WERI-Rb-1 (cell line): ENCODE data around the gene CLIC5.

Experiments
- DNase-seq: peaks from one replicate; pipeline ENCODE4 v3.0.0-alpha.2; 2020
- H3K27ac ChIP-seq: fragments of 250-450 bp; sonication (Bioruptor Pico); 2 replicates; pipeline ENCODE4 v1.5.1; 2020; ENCODE audit warnings: mild to moderate bottlenecking, moderate library complexity
- H3K27me3 ChIP-seq: fragments of 250-450 bp; sonication (Bioruptor Pico); 2 replicates; pipeline ENCODE4 v1.5.1; 2021; ENCODE audit warnings: mild to moderate bottlenecking, low read depth, moderate library complexity; ENCODE audit not compliant: insufficient read depth, severe bottlenecking
- H3K36me3 ChIP-seq: fragments of 250-450 bp; sonication (Bioruptor Pico); 2 replicates; pipeline ENCODE4 v1.5.1; 2020; ENCODE audit warnings: mild to moderate bottlenecking, moderate library complexity
- H3K4me3 ChIP-seq: 2 replicates; pipeline ENCODE4 v1.5.1; 2011; ENCODE audit warnings: low read depth, mild to moderate bottlenecking, control low read depth, low read length
- H3K9me3 ChIP-seq: fragments of 250-450 bp; sonication (Bioruptor Pico); 2 replicates; pipeline ENCODE4 v1.5.1; 2021; ENCODE audit warnings: mild to moderate bottlenecking, moderate library complexity; ENCODE audit not compliant: severe bottlenecking
- CTCF ChIP-seq: IDR thresholded peaks from 2 replicates; pipeline ENCODE4 v1.5.1; 2011; ENCODE audit warnings: low read depth, mild to moderate bottlenecking, control low read depth, inconsistent platforms, low read length

The CLIC5 gene

DNA sequence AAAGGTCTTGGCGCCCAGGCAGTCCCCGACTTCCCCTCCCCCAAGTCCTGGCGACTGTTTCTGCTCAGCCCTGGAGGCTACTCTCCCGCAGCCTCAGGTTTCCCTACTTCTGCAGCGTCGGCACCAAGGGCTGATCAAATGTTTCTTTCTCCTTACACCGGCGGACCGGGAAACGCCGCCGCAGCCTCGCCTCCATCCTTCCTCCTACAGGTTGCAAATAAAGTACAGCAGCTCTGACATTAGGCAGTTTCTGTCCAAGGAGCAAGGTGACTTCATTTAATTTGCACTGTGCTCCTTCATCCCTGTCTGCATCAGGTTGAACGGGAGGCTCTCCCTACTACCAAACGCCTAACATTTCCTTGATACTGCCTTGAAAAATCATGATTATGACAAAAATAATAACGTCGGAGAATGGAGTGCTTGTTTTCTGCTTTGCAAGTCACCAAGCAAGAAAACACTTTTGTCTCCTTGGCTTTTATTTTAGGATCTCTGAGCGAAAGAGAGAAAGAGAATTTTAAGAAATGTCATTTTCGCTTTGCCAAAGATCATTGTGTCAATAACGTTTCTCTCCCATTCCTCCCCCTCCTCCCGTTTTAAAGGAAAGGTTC is 1.0 kb downstream of the CLIC5 start:
- H3K27me3 ChIP-seq, result peaks cover 21% of the 10 kb centered on the region
- H3K9me3 ChIP-seq, result peaks cover 7% of the 10 kb centered on the region
- no peaks in the 10 kb centered on the region for H3K36me3 ChIP-seq
- no peak for DNase-seq
- H3K27ac ChIP-seq, result no peak overlapping the region
- H3K4me3 ChIP-seq, result peak overlapping the region; percentile 56
- TF ChIP-seq CTCF, result no peak

DNA sequence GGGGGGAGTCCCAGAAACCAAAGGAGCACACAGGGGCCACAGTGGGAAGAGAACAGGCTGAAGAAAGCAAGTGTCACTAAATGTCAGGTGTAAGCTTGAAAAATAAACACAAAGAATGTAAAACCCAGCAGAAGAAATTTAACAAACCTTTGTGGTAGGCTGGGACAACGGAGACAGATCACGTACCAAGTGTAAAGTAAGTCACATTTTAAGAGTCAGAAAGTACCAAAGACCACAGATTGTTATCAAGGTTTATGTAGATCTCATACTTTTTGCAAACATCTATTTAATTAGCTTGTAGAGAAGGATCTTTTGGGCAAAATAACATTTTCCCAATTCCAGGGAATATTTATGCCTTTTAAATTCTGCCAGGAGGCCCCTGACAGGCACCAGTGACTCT is 1.6 kb downstream of the CLIC5 start:
- no peak overlapping the region for H3K4me3 ChIP-seq

GRCh38 chr6:46013639-46014038 is 2.0 kb downstream of the CLIC5 start:
- Histone ChIP-seq H3K36me3 (no peaks in the 10 kb centered on the region), H3K9me3 (peaks cover 7% of the 10 kb centered on the region), H3K4me3 (no peak overlapping the region), H3K27me3 (peaks cover 21% of the 10 kb centered on the region), H3K27ac (no peak overlapping the region)
- TF ChIP-seq CTCF, result no peak
- DNase-seq, result no peak

More for the DNA sequence above, 1.6 kb downstream of the CLIC5 start:
- H3K27me3 ChIP-seq, result peaks cover 21% of the 10 kb centered on the region
- H3K36me3 ChIP-seq, result no peaks in the 10 kb centered on the region
- peaks cover 7% of the 10 kb centered on the region for H3K9me3 ChIP-seq
- no peak overlapping the region for H3K27ac ChIP-seq
- no peak for DNase-seq
- TF ChIP-seq CTCF, result no peak

GRCh38 chr6:46012834-46013233 is 2.8 kb downstream of the CLIC5 start:
- no peak overlapping the region for H3K4me3 ChIP-seq
- no peak for DNase-seq
- H3K36me3 ChIP-seq, result no peaks in the 10 kb centered on the region
- no peak overlapping the region for H3K27ac ChIP-seq
- no peak for TF ChIP-seq CTCF
- peaks cover 7% of the 10 kb centered on the region for H3K9me3 ChIP-seq
- H3K27me3 ChIP-seq, result peaks cover 21% of the 10 kb centered on the region

DNA sequence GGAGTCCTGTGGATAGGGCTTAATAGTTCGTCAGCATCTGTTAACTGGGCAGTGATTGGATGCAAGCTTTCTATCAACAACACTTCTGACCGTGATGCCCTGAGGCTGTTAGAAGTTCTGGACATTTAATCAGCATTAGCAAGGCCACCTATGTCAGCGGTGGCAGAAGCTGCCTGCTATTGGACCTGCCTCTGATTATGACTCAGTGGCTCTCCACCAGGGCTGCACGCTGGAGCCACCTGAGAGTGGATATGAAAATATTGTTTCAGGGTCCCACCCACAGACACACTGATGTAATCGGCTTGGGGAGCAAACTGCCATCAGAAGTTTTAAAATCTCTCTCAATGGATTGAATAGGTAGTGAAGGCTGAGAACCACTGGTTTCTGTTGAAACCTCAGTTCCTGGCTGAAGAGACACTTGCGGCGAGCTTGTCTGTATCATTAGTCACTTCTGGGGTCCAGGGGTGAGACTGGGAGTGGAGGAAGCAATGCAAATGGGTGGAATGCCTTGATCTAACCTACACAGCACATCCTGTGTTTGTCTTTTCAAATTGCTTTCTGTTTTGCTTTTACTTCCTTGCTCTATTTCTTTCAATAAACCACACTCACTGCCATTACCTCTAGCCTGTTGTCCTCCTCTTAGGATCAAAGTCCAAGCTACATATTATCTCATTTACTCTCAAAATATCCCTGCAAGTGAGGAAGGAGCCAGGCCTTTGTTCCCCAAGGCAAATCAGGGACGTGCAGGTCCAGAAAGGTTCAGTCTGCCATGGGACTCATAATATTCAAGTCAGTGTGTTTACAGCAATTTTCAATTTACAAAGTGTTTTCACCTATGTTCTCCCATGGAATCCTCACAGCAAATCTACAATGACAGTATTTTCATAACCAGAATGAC is 4.2 kb downstream of the CLIC5 start:
- peaks cover 3% of the 10 kb centered on the region for H3K9me3 ChIP-seq
- TF ChIP-seq CTCF, result no peak
- H3K4me3 ChIP-seq, result no peak overlapping the region
- H3K27me3 ChIP-seq, result peaks cover 21% of the 10 kb centered on the region
- H3K36me3 ChIP-seq, result no peaks in the 10 kb centered on the region
- no peak for DNase-seq
- H3K27ac ChIP-seq, result no peak overlapping the region
